SK-N-SH (cell line): ENCODE measurements around the gene RIOK3.

Experiments used
- CTCF ChIP-seq: fragments of 200-600 bp; sonication (generic); IDR thresholded peaks from 2 replicates; pipeline ENCODE4 v1.6.1; 2017; ENCODE audit warnings: antibody characterized with exemption, mild to moderate bottlenecking, moderate library complexity
- GABPA ChIP-seq: IDR thresholded peaks from 2 replicates; pipeline ENCODE4 v1.4.0; 2012; ENCODE audit warnings: low read depth, mild to moderate bottlenecking
- JUND ChIP-seq: IDR thresholded peaks from 2 replicates; pipeline ENCODE4 v1.4.0; 2012
- NFIC ChIP-seq: IDR thresholded peaks from 2 replicates; pipeline ENCODE4 v1.4.0; 2012; ENCODE audit warnings: borderline replicate concordance
- PBX3 ChIP-seq: IDR thresholded peaks from 2 replicates; pipeline ENCODE4; 2012
- POLR2AphosphoS5 ChIP-seq: IDR thresholded peaks from 2 replicates; pipeline ENCODE4 v1.6.1; 2012; ENCODE audit warnings: low read depth, low read length
- RAD21 ChIP-seq: IDR thresholded peaks from 2 replicates; pipeline ENCODE4 v1.6.1; 2012; ENCODE audit warnings: mild to moderate bottlenecking, low read length
- REST ChIP-seq: IDR thresholded peaks from 2 replicates; pipeline ENCODE4 v1.6.1; 2012; ENCODE audit warnings: mild to moderate bottlenecking, low read depth, low read length, moderate library complexity
- TAF1 ChIP-seq: IDR thresholded peaks from 2 replicates; pipeline ENCODE4 v1.6.1; 2012; ENCODE audit warnings: low read depth, mild to moderate bottlenecking, low read length, moderate library complexity, borderline replicate concordance

GRCh38 chr18:23501626-23502025 is 48.5 kb downstream of the RIOK3 start:
- TF ChIP-seq CTCF (no peak), GABPA (no peak), RAD21 (no peak), PBX3 (no peak), TAF1 (no peak), NFIC (no peak), REST (no peak), POLR2AphosphoS5 (no peak), JUND (no peak)
